HG03066 (cell line): ENCODE measurements around the gene FBXO45.
"Not testable (repeated sequence)": the region's sequence is repeated elsewhere in the genome, so short reads cannot be mapped to it uniquely, and the experiment has no call there.

ENCODE experiments used
- ATAC-seq: cut with Tn5 transposase; IDR thresholded peaks from one replicate; pipeline ENCODE4 v1.9.1; 2021; ENCODE audit warnings: low read depth; ENCODE audit not compliant: unreplicated experiment

FBXO45 gene

DNA sequence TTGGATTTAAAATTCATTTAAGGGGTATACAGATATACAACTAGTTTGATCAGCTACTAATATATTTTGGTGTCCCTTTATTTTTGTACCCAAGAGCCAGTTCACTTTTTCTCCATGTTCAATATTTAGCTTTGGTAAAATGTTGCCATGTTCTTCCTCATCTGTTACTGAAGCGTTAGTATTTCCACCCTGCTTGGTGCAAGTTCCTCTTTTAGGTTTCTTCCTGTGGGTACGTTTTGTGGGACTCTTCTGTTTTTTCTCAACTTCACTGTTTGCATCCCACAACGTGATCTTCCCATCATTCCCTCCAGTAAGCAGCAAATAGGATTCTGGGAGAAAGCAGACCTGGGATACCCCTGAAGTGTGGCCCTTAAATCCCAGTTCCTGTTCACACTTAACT lies 14.3 kb upstream of the FBXO45 start:
- no peak for ATAC-seq

DNA sequence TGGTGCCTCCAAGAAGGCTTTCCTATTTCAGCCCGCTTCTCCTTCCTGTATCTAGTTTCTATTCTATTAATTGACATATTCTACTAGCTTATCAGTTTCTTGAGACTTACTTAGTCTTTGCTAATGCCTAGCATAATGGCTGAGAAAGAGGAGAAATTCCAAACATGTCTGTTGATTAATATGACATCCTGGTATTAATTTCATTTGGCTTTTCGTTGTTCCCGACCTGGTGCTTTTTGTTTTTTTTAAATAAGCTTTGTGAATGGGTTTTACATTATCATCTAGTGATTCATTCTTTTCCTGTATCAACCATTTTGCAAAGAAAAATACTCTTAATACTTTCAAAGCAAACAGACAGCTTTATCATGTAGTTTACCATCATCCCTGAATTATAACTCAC lies 13.2 kb upstream of the FBXO45 start:
- no peak for ATAC-seq

- ATAC-seq = no peak
These were observed 11.2 kb upstream of the FBXO45 start for GRCh38 chr3:196557236-196557635.

- no peak for ATAC-seq
These were observed 10.0 kb upstream of the FBXO45 start for GRCh38 chr3:196558476-196558875.

DNA sequence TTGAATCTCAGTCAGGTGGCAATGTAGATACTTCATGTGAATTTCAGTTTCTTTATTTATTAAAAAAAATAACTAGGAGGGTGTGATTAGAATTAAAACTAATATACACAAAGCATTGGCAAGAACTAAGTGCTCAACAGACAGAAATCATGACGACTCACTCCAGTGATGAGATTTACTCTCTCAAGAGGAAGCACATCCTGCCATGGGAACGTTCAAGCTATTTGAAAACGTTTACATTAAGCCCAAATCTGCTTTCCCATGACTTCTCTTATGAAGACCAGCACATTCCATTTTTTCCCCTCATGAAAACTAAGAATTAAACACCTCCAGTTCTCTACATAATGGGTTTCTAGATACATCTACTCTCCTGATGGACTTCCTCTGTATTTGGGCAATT lies 8.6 kb upstream of the FBXO45 start:
- ATAC-seq = no peak

DNA sequence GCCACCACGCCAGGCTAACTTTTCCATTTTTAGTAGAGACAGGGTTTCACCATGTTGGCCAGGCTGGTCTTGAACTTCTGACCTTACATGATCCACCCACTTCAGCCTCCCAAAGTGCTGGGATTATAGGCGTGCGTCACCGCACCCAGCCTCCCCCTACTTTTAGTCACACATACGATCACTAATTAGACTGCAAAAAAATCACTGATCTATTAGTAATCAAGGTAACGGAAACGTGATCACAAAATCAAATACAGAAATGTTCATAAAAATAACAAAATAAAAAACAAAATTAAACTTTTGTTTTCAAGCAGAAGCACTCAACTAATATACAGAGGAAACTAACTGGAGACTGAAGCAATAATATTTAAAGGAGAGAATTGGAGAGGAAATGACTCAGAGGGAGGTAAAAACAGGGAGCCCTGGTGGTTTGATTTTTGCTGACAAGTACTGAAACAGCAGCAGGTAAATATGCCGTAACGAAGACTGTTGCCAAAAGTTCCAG lies 4.7 kb upstream of the FBXO45 start:
- ATAC-seq = no peak

- peak; percentile 44 for ATAC-seq
These were observed 600 bp downstream of the FBXO45 start for GRCh38 chr3:196569003-196569516.

- not testable (repeated sequence) for ATAC-seq
These were observed 1.9 kb downstream of the FBXO45 start for GRCh38 chr3:196570332-196570731.

DNA sequence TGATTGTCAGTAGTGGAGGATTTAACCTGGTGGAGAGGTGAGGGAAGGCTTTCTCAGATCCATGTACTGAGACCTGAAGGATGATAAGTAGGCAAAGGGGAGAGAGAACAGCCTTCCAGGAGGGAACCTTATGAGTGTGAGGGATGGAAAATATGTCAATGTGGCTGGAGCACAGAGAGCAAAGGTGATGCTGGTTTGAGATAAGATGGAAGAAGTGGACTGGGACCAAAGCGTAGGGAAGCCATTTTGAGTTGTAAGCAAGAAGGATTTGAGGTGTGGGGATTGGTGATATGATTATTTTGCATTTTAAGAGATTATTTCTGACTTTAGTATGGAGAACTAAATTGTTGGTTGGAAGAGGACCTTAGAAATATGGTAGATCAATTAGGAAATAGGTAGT lies 3.9 kb downstream of the FBXO45 start:
- no peak for ATAC-seq

GRCh38 chr3:196585044-196585757 lies 16.7 kb downstream of the FBXO45 start:
- no peak for ATAC-seq

DNA sequence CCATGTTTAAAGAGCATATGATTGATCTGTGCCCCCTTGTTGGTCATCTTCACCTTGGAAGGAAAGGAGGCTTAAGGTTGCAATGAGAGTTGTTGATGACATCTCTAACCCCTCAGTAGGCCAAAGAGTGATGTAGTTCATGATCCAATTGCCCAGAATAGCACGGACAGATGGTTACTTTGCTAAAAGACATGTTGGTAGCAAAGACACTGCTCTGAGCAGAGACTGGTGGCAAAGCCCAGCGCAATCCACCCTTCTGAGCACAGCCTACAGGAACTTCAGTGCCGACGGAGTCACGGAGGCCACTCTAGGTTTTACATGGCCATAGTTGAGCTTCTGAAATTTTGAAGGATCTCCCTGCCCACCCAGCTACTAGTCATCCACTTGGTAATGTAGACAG lies 21.8 kb downstream of the FBXO45 start:
- no peak for ATAC-seq

DNA sequence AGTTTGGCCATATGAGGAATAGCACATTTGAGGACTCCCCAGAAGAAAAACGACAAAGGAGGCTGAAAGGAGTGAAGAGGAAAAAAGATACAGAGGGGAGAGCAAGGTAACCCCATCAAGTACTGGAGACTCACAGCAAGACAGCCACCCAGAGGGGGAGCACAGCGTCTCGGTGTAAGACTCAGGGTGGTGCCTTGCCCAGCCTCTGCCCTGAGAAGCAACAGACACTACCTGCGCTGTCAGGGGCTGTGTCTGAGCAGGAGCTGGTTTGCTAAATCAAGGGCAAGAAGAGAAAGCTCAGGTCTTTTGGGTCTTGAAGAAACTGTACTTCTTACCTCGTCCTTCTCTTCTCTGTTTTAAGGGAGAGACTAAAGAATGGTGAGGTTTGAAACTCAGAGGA lies 27.9 kb downstream of the FBXO45 start:
- no peak for ATAC-seq

DNA sequence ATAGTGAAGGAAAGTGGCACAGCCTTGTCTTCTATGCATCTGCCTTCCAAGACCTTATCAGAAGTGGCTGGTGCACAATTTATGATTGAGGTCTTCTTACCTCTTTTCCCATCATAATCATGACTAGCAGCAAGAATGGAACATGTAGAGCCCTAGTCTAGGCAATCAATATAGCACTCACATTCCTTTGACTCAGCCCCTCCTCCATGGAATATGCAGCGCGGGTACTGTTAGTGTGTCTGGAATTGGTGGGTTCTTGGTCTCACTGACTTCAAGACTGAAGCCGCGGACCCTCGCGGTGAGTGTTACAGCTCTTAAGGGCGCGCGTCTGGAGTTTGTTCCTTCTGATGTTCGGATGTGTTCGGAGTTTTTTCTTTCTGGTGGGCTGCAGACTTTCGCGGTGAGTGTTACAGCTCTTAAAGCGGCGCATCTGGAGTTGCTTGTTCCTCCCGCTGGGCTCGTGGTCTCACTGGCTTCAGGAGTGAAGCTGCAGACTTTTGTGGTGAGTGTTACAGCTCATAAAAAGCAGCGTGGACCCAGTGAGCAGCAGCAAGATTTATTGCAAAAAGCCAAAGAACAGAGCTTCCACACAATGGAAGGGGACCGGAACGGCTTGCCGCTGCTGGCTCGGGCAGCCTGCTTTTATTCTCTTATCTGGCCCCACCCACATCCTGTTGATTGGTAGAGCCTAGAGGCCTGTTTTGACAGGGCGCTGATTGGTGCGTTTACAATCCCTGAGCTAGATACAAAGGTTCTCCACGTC lies 29.7 kb downstream of the FBXO45 start:
- ATAC-seq = not testable (repeated sequence)

DNA sequence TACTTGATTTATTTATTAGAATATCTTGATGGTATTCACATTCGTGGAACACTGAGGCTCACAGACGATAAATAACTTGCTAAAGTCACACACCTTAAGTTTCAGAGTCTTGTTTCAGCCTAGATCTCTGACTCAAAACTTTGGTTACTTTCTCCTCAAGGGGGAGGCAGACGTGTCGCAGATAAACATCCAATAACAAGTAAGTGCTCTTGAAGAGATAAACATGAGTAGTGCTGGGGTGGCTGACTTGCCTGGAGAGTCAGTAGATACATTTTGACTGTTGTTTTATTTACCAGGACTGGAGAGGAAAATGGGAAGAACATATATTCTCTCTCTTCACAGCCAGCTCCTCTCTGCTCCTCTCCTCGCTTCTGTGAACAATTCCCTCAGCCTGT lies 31.3 kb downstream of the FBXO45 start:
- ATAC-seq = no peak

GRCh38 chr3:196600359-196600758 lies 31.9 kb downstream of the FBXO45 start:
- no peak for ATAC-seq

DNA sequence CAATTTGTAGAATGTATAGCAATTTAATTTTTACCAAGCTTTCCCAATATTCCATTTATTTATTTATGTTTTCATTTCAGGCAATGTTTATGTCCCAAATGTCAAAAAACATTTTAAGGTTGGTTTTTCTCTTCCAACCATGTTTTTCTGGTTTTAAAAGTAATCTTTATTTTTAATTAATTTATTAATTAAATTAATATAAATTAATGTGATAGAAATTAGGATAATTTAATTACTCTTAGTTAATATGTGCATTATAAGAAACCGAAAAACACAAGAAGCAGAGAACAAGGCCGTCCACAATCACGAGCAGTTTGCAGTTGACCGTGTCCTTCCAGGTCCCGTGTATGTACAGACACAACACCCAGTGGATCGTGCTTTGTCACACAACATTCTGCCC lies 34.2 kb downstream of the FBXO45 start:
- ATAC-seq = no peak

DNA sequence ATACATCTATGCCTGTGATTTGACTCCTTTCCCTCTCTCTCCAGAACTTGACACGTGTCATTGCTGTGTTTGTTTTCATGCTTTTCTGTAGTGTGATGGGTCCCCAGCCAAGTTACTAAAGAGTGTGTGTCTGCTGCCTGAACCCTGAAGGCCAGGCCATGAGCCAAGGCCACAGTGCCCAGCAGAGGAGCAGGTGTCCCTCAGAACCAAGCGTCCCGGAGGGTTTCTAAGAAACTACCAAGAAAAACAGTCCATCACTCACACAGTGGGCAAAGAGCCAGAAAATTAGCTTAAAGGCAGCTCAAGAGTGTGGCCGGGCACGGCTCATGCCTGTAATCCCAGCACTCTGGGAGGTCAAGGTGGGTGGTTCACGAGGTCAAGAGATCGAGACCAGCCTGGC lies 35.2 kb downstream of the FBXO45 start:
- no peak for ATAC-seq

GRCh38 chr3:196604548-196604947 lies 36.1 kb downstream of the FBXO45 start:
- no peak for ATAC-seq

GRCh38 chr3:196608693-196609092 lies 40.2 kb downstream of the FBXO45 start:
- ATAC-seq = no peak

GRCh38 chr3:196609343-196609775 lies 40.9 kb downstream of the FBXO45 start:
- peak; percentile 84 for ATAC-seq

GRCh38 chr3:196609805-196610515 lies 41.5 kb downstream of the FBXO45 start:
- ATAC-seq = no peak
